Heart left ventricle (tissue), 16 donors: ENCODE measurements around the gene CPPED1. TPM values are rescaled to one million over a fixed set of nuclear protein-coding genes. Genes with fewer than 3 reads are reported as not detected.
A peak's percentile ranks its signal among the peaks of the same experiment; 100 is the strongest.

Experiments used
- ATAC-seq, 4 donors: fragments of 200-7000 bp; cut with Tn5 transposase; one replicate each; pipeline ENCODE4 v1.9.1; 2020 to 2022; ENCODE audit warnings: moderate library complexity in 4 of 4, mild to moderate bottlenecking in 3 of 4, moderate number of reproducible peaks in 1 of 4
- DNase-seq, 5 donors: peaks; one replicate each; pipeline ENCODE4 v3.0.0-alpha.2; 2020
- H3K27ac ChIP-seq, 12 donors: fragments of 200-600 bp; sonication (generic) in 4 of 12; one replicate each; pipeline versions ENCODE4 v1.5.0 to v1.8.0; 2016 to 2022; ENCODE audit warnings: mild to moderate bottlenecking in 2 of 12
- H3K27me3 ChIP-seq, 9 donors: fragments of 200-600 bp; sonication (generic) in 2 of 9; one replicate each; pipeline versions ENCODE4 v1.5.1 to v1.8.0; 2016 to 2022; ENCODE audit warnings: mild to moderate bottlenecking in 3 of 9
- H3K36me3 ChIP-seq, 9 donors: fragments of 200-600 bp; sonication (generic) in 2 of 9; one replicate each; pipeline versions ENCODE4 v1.5.0 to v1.8.0; 2018 to 2022; ENCODE audit warnings: mild to moderate bottlenecking in 2 of 9
- H3K4me1 ChIP-seq, 12 donors: fragments of 200-600 bp; sonication (generic) in 4 of 12; one replicate each; pipeline versions ENCODE4 v1.5.0 to v1.8.0; 2016 to 2022; ENCODE audit warnings: mild to moderate bottlenecking in 3 of 12
- H3K4me3 ChIP-seq, 12 donors: fragments of 200-600 bp; sonication (generic) in 4 of 12; one replicate each; pipeline versions ENCODE4 v1.5.0 to v1.8.0; 2017 to 2022; ENCODE audit warnings: mild to moderate bottlenecking in 9 of 12, moderate library complexity in 4 of 12
- H3K9me3 ChIP-seq, 12 donors: fragments of 200-600 bp; sonication (generic) in 4 of 12; one replicate each; pipeline versions ENCODE4 v1.5.0 to v1.8.0; 2016 to 2022; ENCODE audit warnings: mild to moderate bottlenecking in 1 of 12
- CTCF ChIP-seq, 12 donors: fragments of 200-600 bp; sonication (generic) in 4 of 12; IDR thresholded peaks; one replicate each; pipeline versions ENCODE4 v1.5.0 to v1.8.0; 2018 to 2022; ENCODE audit warnings: antibody characterized with exemption in 12 of 12, mild to moderate bottlenecking in 5 of 12
- POLR2A ChIP-seq, 2 donors: fragments of 450-650 bp; IDR thresholded peaks; one replicate each; pipeline ENCODE4 v1.6.1; 2017; ENCODE audit warnings: antibody characterized with exemption in 2 of 2, mild to moderate bottlenecking in 2 of 2, moderate library complexity in 2 of 2
- whole genome bisulfite sequencing, 4 donors: extraction: QIAGEN DNeasy Blood & Tissue Kit in 2 of 4; methylation state at CpG; one replicate each; pipeline versions ENCODE4 v1.1.5 to v1.1.7; 2013 to 2018; 5-methylcytosine and 5-hydroxymethylcytosine counted together
- intact Hi-C, 10 donors: fragments of 100-400 bp; cut with DNase I; formaldehyde crosslinking; loops; one replicate each; pipeline versions ENCODE4 v1.11.1 to v1.14.2; 2022
- polyA plus RNA-seq, 2 donors: library from polyadenylated mRNA; stranded (reverse); fragments of 200-250 nt; gene quantifications; one replicate each; pipeline ENCODE4 v1.2.3, GENCODE V29; 2013
- total RNA-seq, 9 donors: library from RNA; depleted of rRNA in 2 of 9; stranded (reverse); fragments of >200 nt in 2 of 9; fragmentation: NEBNext Ultra II Directional in 3 of 9; extraction: Animal tissue kit (Norgen Biotek cat#: 25700) in 3 of 9; gene quantifications; one replicate each; pipeline versions ENCODE4 v1.1.0 to v1.2.4, GENCODE V29; 2016 to 2023
- donor health status: ischemic (EF 13 %, LVEDD 7.1; RV severe dilation, severe dysfunction).
- donor health status: healthy with polysubstance abuse.
- donor health status: DM: no; HTN: yes; CAD: no.
- donor health status: DM: no; HTN: no; CAD: no.
- donor health status: ischemic (EF 25% LVEDD 6.9; RV normal size, moderate dysfunction).
- donor health status: ischemic (EF 25% LVEDD 5.7; RV mildly dilated, moderate dysfunction).
- donor health status: healthy.
- donor health status: DM: yes; HTN: yes; CAD: no.
- donor health status: ischemic (EF 35%, LVEDD 5.7; RV mildly dilated, moderate dysfunction).
- donor health status: nonischemic (EF 11% LVEDD 7.7; RV severe dilation, severe dysfunction).
- donor health status: DM: yes; HTN: yes; CAD: no.
- donor health status: PGD.
- donor health status: ischemic (EF 29% LVEDD 5.4; RV normal size, mild dysfunction).
- donor health status: nonischemic (EF 23%, LVEDD 6.1; RV moderate dilation, normal function).

CPPED1 gene
- total and polyA plus RNA-seq, 11 donors: 5.6 to 25.1 (median 11.7) TPM

GRCh38 chr16:12798846-12799245 lies 4.8 kb downstream of the CPPED1 start:
- no peak for TF ChIP-seq POLR2A (IDR thresholded peaks at IDR 0.05)
- no peak for TF ChIP-seq CTCF (IDR thresholded peaks at IDR 0.05)
- peaks cover 0 to 45% (median 14%) of the 10 kb centered on the region in 12 donors for H3K4me1 ChIP-seq
- no peak overlapping the region for H3K27ac ChIP-seq
- intact Hi-C loops: no loop called here
- H3K9me3 ChIP-seq: no peaks in the 10 kb centered on the region
- no peak for DNase-seq
- H3K27me3 ChIP-seq: peaks cover 0 to 4% (median 0%) of the 10 kb centered on the region in 9 donors
- no peak for ATAC-seq
- WGBS, 4 donors: 69 to 76% (median 74%) methylated on average over 5 of the region's 5 CpGs
- no peaks in the 10 kb centered on the region for H3K36me3 ChIP-seq
- H3K4me3 ChIP-seq: no peak overlapping the region

GRCh38 chr16:12798171-12798570 lies 5.5 kb downstream of the CPPED1 start:
- H3K27ac ChIP-seq: no peak overlapping the region

GRCh38 chr16:12796498-12796897 lies 7.2 kb downstream of the CPPED1 start:
- DNase-seq (no peak), ATAC-seq (no peak)
- Histone ChIP-seq H3K4me1 (peaks cover 0 to 27% (median under 1%) of the 10 kb centered on the region in 12 donors), H3K4me3 (no peak overlapping the region), H3K27me3 (no peaks in the 10 kb centered on the region), H3K36me3 (no peaks in the 10 kb centered on the region), H3K9me3 (no peaks in the 10 kb centered on the region), H3K27ac (no peak overlapping the region)
- 94 to 96% (median 96%) methylated on average over 5 of the region's 5 CpGs for WGBS, 4 donors
- intact Hi-C loops: no loop called here
- no peak for TF ChIP-seq CTCF (IDR thresholded peaks at IDR 0.05)
- no peak for TF ChIP-seq POLR2A (IDR thresholded peaks at IDR 0.05)

More at GRCh38 chr16:12798171-12798570, 5.5 kb downstream of the CPPED1 start:
- intact Hi-C loops: no loop called here
- Histone ChIP-seq H3K9me3 (no peaks in the 10 kb centered on the region), H3K27me3 (no peaks in the 10 kb centered on the region), H3K4me1 (peaks cover 0 to 44% (median 13%) of the 10 kb centered on the region in 12 donors), H3K36me3 (no peaks in the 10 kb centered on the region), H3K4me3 (no peak overlapping the region)
- DNase-seq (no peak), ATAC-seq (no peak)
- TF ChIP-seq CTCF (IDR thresholded peaks at IDR 0.05): no peak
- no peak for TF ChIP-seq POLR2A (IDR thresholded peaks at IDR 0.05)

GRCh38 chr16:12794486-12795387 lies 8.9 kb downstream of the CPPED1 start:
- H3K27me3 ChIP-seq: no peaks in the 10 kb centered on the region
- intact Hi-C loops: no loop called here
- DNase-seq (peak; percentile 47 to 70 (median 62)), ATAC-seq (peak; percentile 63 to 85 (median 74))
- 64 to 81% (median 72%) methylated on average over 12 of the region's 12 CpGs for WGBS, 4 donors
- no peaks in the 10 kb centered on the region for H3K9me3 ChIP-seq
- no peak overlapping the region for H3K4me3 ChIP-seq
- H3K27ac ChIP-seq: peak overlapping the region in 6 of 12 donors; percentile 10 to 53 (median 34)
- H3K36me3 ChIP-seq: no peaks in the 10 kb centered on the region
- TF ChIP-seq CTCF (IDR thresholded peaks at IDR 0.05): no peak
- TF ChIP-seq POLR2A (IDR thresholded peaks at IDR 0.05): no peak
- H3K4me1 ChIP-seq: peaks cover 0 to 15% (median 0%) of the 10 kb centered on the region in 12 donors
